ENCODE results near the gene EZR.
"Not testable (repeated sequence)": the region's sequence is repeated elsewhere in the genome, so short reads cannot be mapped to it uniquely, and the experiment has no call there.

EZR gene

GRCh38 chr6:158799051-158799792, 19.9 kb downstream of the EZR start:
- no peak for DNase-seq (ENCODE audit: extremely low read depth in 1 of 2, low read depth in 1 of 2)

- DNase-seq (ENCODE audit: extremely low read depth in 1 of 2, low read depth in 1 of 2): no peak
Observed at GRCh38 chr6:158798311-158798710, 20.9 kb downstream of the EZR start.

GRCh38 chr6:158797331-158798310, 21.5 kb downstream of the EZR start:
- no peak for DNase-seq (ENCODE audit: extremely low read depth in 1 of 2, low read depth in 1 of 2)

- no peak for DNase-seq (ENCODE audit: extremely low read depth in 1 of 2, low read depth in 1 of 2)
Observed at GRCh38 chr6:158796353-158796752, 22.8 kb downstream of the EZR start.

GRCh38 chr6:158795516-158795915, 23.7 kb downstream of the EZR start:
- no peak for DNase-seq (ENCODE audit: extremely low read depth in 1 of 2, low read depth in 1 of 2)

GRCh38 chr6:158793432-158793831, 25.7 kb downstream of the EZR start:
- DNase-seq (ENCODE audit: extremely low read depth in 1 of 2, low read depth in 1 of 2): no peak

GRCh38 chr6:158792505-158792904, 26.7 kb downstream of the EZR start:
- DNase-seq (ENCODE audit: extremely low read depth in 1 of 2, low read depth in 1 of 2): not testable (repeated sequence)

GRCh38 chr6:158791274-158791855, 27.8 kb downstream of the EZR start:
- DNase-seq (ENCODE audit: extremely low read depth in 1 of 2, low read depth in 1 of 2): no peak

- peak in 1 of 2 donors; percentile 44 for DNase-seq (ENCODE audit: extremely low read depth in 1 of 2, low read depth in 1 of 2)
Observed at GRCh38 chr6:158789115-158789917, 29.9 kb downstream of the EZR start.

GRCh38 chr6:158787395-158787794, 31.8 kb downstream of the EZR start:
- DNase-seq (ENCODE audit: extremely low read depth in 1 of 2, low read depth in 1 of 2): no peak

GRCh38 chr6:158786645-158787304, 32.4 kb downstream of the EZR start:
- no peak for DNase-seq (ENCODE audit: extremely low read depth in 1 of 2, low read depth in 1 of 2)

- DNase-seq (ENCODE audit: extremely low read depth in 1 of 2, low read depth in 1 of 2): no peak
Observed at GRCh38 chr6:158785036-158785435, 34.1 kb downstream of the EZR start.

- DNase-seq (ENCODE audit: extremely low read depth in 1 of 2, low read depth in 1 of 2): no peak
Observed at GRCh38 chr6:158784505-158784904, 34.7 kb downstream of the EZR start.

- no peak for DNase-seq (ENCODE audit: extremely low read depth in 1 of 2, low read depth in 1 of 2)
Observed at GRCh38 chr6:158783851-158784250, 35.3 kb downstream of the EZR start.

GRCh38 chr6:158783167-158783450, 36.1 kb downstream of the EZR start:
- DNase-seq (ENCODE audit: extremely low read depth in 1 of 2, low read depth in 1 of 2): no peak

GRCh38 chr6:158782432-158783166, 36.6 kb downstream of the EZR start:
- no peak for DNase-seq (ENCODE audit: extremely low read depth in 1 of 2, low read depth in 1 of 2)

- no peak for DNase-seq (ENCODE audit: extremely low read depth in 1 of 2, low read depth in 1 of 2)
Observed at GRCh38 chr6:158781692-158782373, 37.3 kb downstream of the EZR start.

- DNase-seq (ENCODE audit: extremely low read depth in 1 of 2, low read depth in 1 of 2): no peak
Observed at GRCh38 chr6:158780988-158781691, 38.0 kb downstream of the EZR start.
